HT1080 (cell line): ENCODE data around the gene NRCAM. TPM values are rescaled to one million over a fixed set of nuclear protein-coding genes. Genes with fewer than 3 reads are reported as not detected.
"Not testable (repeated sequence)": the region's sequence is repeated elsewhere in the genome, so short reads cannot be mapped to it uniquely, and the experiment has no call there.

Source experiments
- DNase-seq: peaks from one replicate; pipeline ENCODE4 v3.0.0-alpha.2; 2015; ENCODE audit warnings: low read depth
- total RNA-seq: library from RNA; depleted of rRNA; stranded (reverse); fragments of >200 nt; shearing (Covaris generic); gene quantifications from 2 replicates; pipeline ENCODE4 v1.2.3, GENCODE V29; 2014

The NRCAM gene
- total RNA-seq, 1 experiment from 2014 or later, result 14.6 TPM

GRCh38 chr7:108403597-108404217, 52.5 kb downstream of the NRCAM start:
- no peak for DNase-seq

DNA sequence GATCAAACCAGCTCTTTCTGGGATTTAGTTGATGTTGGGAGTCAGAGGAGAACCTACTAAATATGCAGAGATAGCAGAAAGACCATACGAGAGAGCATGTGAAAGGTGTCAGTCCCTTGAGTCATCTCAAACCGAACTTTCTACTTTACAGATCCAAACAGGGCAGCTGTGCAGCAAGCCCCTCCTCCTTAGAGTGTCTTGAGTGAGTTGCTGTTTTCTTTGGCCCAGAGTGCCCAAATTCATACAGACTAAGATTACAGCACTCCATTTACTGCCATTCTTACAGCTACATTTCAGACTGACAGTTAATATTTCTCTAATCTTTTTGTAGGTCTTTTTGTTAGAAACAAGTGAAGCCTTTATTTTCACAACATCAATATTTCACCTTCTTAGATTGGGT, 53.4 kb downstream of the NRCAM start:
- peak; percentile 43 for DNase-seq

DNA sequence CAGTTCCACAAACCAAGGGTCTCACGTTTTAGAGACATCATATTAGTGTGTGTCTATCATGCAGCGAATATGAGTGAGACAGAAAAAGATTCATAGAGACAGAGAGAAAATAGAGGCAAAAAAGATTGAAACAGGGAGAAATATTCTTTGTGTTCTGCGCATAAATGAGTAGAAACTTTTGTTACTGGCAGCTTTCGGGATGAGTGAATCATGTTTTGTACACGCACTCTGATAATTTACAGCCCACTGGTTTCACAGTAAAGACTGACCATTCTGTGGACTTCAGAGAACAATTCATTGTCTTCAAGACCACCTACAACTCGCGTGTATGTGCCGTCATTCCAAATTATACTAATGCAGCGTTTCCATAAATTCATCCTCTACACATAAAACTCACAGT, 60.2 kb downstream of the NRCAM start:
- no peak for DNase-seq

- DNase-seq, result no peak
These were observed 60.8 kb downstream of the NRCAM start for GRCh38 chr7:108395426-108395825.

- not testable (repeated sequence) for DNase-seq
These were observed 63.1 kb downstream of the NRCAM start for GRCh38 chr7:108393097-108393496.

GRCh38 chr7:108387686-108388085, 68.5 kb downstream of the NRCAM start:
- not testable (repeated sequence) for DNase-seq

DNA sequence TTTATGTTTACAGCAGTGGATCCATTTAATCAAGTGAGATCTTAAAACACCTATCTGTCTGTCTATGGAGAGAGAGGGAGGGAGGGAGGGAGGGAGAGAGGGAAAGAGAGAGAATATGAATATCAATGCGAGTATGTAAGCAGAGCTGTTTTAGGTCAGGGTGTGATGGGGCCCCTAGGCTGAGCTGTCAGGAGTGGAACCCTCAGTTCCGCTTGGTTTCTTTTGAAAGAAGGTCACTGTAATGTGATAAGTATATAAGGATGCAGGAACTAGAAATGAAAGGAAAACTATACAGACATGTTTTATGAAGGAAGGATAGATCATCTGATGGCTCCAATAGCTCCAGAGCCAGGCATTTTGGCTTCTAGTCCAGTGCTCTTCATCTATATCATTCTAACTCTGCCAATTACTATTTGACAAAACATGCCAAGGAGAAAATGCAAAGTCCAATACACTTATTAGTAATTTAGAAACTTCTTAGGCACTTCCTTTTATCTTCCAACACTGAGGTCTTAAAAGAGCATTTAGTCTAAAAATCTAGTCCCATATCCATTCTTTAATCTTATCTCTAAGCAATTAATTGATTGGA, 70.3 kb downstream of the NRCAM start:
- DNase-seq, result no peak

GRCh38 chr7:108384716-108385483, 71.3 kb downstream of the NRCAM start:
- no peak for DNase-seq

- DNase-seq, result no peak
These were observed 73.3 kb downstream of the NRCAM start for GRCh38 chr7:108382932-108383331.

DNA sequence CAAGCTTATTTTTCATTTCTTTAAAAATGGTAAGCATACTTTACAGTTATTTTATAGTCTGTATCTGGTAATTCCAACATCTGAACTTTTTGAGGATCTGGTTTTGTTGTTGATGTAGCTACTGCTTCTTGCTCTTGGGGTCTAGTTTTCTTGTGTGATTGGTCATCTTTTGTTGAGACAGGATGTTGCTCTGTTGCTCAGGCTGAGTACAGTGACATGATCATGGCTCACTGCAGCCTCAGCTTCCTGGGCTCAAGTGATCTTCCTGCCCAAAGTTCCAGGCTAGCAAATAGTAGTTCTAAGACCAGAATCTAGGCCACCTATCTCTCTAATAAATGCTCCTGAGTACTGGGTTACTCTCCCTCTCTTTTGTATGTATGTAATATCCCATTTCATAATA, 75.7 kb downstream of the NRCAM start:
- DNase-seq, result peak; percentile 74

- DNase-seq, result no peak
These were observed 80.0 kb downstream of the NRCAM start for GRCh38 chr7:108376206-108376605.

- no peak for DNase-seq
These were observed 80.6 kb downstream of the NRCAM start for GRCh38 chr7:108375668-108376067.

DNA sequence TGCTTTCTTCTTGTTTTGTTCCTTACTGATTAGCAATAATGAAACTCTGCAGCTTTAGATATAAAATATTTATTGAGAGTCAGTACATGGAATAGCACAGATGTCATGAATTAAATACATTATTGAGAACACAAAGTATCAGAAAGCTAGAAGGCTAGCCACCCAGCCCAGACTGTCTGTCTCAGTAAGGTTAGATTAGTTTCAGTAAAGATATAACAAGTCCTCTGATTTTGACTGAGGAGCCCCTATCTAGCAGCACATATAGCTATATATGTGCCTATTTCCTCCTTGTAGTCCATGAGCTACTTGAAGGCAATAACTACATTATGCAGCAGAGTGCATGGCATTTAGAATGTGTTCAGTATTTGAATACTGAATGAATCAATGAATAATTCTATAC, 81.3 kb downstream of the NRCAM start:
- no peak for DNase-seq

DNA sequence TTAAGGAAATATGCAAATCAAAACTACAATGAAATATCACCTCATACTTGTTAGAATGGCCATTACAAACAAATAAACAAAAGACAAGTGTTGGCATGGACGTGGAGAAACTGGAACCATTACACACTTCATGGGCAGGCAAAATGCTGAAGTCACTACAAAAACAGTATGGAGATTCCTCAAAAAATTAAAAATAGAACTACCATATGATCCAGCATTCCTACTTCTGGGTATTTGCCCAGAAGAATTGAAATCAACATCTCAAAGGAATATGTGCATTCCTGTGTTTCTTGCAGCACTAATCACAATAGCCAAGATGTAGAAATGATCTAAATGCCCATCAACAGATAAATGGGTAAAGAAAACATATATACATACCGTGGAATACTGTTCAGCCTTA, 83.6 kb downstream of the NRCAM start:
- DNase-seq, result no peak

DNA sequence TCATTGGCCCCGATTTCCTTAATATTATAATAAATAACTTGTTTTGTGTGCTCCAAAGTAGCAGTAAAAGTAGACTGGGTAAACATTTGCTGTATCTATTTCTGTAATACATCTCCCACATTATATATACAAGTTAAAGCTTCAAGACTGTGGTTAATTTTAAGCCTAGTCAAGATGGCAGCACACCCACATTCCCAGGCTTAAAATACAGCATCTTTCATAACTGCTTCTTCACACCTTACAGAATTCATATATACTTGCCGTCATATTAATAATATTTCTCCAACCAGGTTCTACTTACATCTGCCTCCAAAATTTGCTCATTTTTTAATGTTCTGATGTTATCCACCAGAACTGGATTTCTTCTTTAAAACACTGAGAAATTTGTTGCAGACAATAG, 85.6 kb downstream of the NRCAM start:
- DNase-seq, result no peak

GRCh38 chr7:108368466-108368865, 87.8 kb downstream of the NRCAM start:
- no peak for DNase-seq

DNA sequence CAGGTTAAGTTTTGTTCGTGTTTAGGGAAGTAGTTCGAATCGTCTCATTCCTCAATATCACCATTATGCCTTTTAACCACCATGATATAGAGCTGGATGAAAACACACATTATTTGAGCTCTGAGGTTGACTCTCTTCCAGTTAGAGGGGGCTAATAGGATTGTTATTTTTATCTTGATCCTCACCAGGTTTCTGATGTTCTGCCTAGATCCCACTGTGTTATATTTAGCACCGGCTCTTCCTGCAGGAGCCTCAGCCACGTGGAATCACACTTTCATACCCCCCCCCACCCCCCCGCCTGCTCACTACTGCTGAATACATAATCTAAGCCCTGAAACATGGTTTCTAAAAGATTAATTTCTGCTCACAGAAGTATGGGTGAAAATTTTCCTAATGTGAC, 88.3 kb downstream of the NRCAM start:
- no peak for DNase-seq

GRCh38 chr7:108367314-108367713, 88.9 kb downstream of the NRCAM start:
- no peak for DNase-seq

- DNase-seq, result no peak
These were observed 92.6 kb downstream of the NRCAM start for GRCh38 chr7:108363659-108364058.

- no peak for DNase-seq
These were observed 96.0 kb downstream of the NRCAM start for GRCh38 chr7:108360058-108360800.

DNA sequence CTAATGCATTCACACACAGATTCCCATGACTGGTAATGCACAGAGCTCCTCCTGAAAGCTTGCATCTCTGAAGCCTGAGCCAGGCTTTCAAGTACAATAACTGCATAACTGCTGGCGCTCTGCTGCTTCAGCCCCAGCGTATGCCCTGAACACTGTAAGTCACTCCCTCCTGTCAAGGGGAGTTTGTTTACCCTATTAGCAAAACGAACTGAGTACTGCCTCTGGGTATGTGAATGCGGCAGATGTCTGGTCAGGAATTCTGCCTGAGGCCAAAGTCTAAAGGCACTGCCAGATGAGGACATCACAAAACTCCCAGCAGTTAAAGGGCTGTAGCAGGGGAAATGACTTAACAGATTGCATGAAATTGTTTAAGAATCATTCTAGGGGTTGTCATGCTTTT, 97.7 kb downstream of the NRCAM start:
- peak; percentile 53 for DNase-seq

DNA sequence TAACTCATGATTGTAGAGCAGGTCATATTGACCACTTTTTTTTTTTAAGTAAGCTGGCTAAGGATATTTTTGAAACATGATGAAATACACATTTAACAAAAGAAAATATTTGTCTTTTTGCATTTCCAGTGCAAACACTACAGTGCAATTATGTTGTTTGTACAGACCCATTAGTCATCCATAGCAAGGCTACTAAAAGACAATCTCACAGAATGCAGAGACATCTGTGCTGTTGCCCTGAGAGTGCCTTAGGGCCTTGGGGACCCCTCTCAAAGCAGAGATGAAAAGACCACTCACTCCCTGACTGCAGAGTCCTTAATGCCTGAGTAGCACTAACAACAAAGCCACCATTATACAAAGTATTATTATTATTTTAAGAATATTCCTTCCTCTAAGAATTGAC, 104.5 kb downstream of the NRCAM start:
- DNase-seq, result no peak
